ENCODE data around the gene TTLL3. TPM values are rescaled to one million over a fixed set of nuclear protein-coding genes. Genes with fewer than 3 reads are reported as not detected.

Gene TTLL3
- total RNA-seq, 2 donors from 2014 or later = 21.6 to 35.0 TPM

DNA sequence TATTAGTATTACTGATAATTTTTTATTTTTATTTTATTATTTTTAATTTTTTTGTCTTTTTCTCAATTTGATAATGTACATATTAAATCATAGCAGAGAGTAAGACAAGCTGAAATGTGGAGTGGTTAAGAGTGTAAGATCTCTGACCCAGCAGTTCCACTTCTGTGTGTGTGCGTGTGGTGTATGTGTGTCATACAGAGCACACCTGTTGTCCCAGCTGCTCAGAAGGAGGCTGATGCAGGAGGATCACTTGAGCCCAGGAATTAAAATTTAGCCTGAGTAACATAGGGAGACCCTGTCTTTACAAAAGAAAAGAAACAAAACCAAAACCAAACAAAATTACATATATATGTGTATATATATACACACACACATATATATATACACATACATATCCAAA lies 71.4 kb downstream of the TTLL3 start:
- Mint-ChIP-seq H3K4me1 (no peaks in the 10 kb centered on the region), H3K4me3 (no peak overlapping the region), H3K36me3 (ENCODE audit: low read depth) (no peaks in the 10 kb centered on the region), H3K27ac (no peak overlapping the region), H3K27me3 (ENCODE audit: insufficient read depth) (peaks cover 8% of the 10 kb centered on the region), H3K9me3 (no peaks in the 10 kb centered on the region)
- H3K27me3 ChIP-seq (ENCODE audit: control insufficient read depth, insufficient read depth, low read length, poor library complexity, severe bottlenecking) = no peaks in the 10 kb centered on the region
- no peaks in the 10 kb centered on the region for H3K9me3 ChIP-seq (ENCODE audit: control insufficient read depth, low read length)
- no peak for DNase-seq
- no peaks in the 10 kb centered on the region for H3K4me1 ChIP-seq (ENCODE audit: control insufficient read depth, insufficient read depth, low read length)
- no peak overlapping the region for H3K9ac ChIP-seq (ENCODE audit: extremely low read depth, low read length, poor library complexity, severe bottlenecking)
- H3K4me3 ChIP-seq (ENCODE audit: low read length) = no peak overlapping the region
- H3K27ac ChIP-seq (ENCODE audit: low read depth, low read length) = no peak overlapping the region
- 80 to 94% methylated on average over 1 of the region's 1 CpG for WGBS, 2 experiments (ENCODE audit: insufficient coverage in 1 of 2, insufficient read length in 1 of 2)
- TF ChIP-seq, protein P1, sequence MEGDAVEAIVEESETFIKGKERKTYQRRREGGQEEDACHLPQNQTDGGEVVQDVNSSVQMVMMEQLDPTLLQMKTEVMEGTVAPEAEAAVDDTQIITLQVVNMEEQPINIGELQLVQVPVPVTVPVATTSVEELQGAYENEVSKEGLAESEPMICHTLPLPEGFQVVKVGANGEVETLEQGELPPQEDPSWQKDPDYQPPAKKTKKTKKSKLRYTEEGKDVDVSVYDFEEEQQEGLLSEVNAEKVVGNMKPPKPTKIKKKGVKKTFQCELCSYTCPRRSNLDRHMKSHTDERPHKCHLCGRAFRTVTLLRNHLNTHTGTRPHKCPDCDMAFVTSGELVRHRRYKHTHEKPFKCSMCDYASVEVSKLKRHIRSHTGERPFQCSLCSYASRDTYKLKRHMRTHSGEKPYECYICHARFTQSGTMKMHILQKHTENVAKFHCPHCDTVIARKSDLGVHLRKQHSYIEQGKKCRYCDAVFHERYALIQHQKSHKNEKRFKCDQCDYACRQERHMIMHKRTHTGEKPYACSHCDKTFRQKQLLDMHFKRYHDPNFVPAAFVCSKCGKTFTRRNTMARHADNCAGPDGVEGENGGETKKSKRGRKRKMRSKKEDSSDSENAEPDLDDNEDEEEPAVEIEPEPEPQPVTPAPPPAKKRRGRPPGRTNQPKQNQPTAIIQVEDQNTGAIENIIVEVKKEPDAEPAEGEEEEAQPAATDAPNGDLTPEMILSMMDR (conservative IDR thresholded peaks at IDR 0.05) = no peak
- no peaks in the 10 kb centered on the region for H3K36me3 ChIP-seq (ENCODE audit: control insufficient read depth, insufficient read depth, low read length)

DNA sequence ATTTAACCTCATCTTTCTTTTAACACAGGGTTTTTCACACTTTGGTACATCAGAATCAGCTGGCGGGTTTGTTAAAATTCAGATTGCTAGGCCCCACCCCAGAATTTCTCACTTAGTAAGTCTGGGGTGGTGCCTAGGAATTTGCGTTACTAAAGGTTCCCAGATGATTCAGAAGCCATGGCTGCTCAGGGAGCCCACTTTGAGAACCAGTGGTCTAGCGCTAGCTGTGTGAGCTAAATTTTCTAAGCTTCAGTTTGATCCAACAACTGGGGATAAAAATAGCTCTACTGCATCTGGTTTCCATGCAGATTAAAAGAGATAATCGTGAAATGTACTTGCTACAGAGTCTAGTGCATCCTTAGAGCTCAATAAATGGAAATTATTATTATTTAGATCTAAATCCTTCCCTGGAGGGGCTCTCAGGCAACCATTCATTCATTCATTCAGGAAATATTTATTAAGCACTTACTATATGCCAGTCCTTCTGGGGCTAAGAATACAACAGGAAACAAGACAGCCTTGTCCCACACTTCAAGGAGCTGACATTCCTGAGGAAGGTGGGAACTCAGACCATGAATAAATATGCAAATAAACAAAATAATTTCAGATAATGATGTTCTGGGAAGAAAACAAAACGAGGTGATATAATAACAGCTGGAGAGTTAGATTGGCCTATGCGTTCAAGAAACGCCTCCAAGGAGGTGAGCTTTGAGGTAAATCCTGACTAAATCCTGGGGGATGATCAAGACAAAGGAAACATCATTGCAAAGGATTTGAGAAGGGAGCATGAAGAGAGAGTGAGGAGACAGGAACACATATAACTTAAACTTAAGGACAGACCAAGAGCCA lies 73.9 kb downstream of the TTLL3 start:
- TF ChIP-seq, protein P1 (conservative IDR thresholded peaks at IDR 0.05) = no peak
- no peak overlapping the region for H3K9ac ChIP-seq (ENCODE audit: extremely low read depth, low read length, poor library complexity, severe bottlenecking)
- Mint-ChIP-seq H3K36me3 (ENCODE audit: low read depth) (no peaks in the 10 kb centered on the region), H3K4me1 (no peaks in the 10 kb centered on the region), H3K27me3 (ENCODE audit: insufficient read depth) (peaks cover 1% of the 10 kb centered on the region), H3K4me3 (no peak overlapping the region), H3K27ac (no peak overlapping the region), H3K9me3 (no peaks in the 10 kb centered on the region)
- 86 to 88% methylated on average over 6 to 7 of the region's 7 CpGs for WGBS, 2 experiments (ENCODE audit: insufficient coverage in 1 of 2, insufficient read length in 1 of 2)
- no peak for DNase-seq
- H3K4me1 ChIP-seq (ENCODE audit: control insufficient read depth, insufficient read depth, low read length) = no peaks in the 10 kb centered on the region
- no peak overlapping the region for H3K27ac ChIP-seq (ENCODE audit: low read depth, low read length)
- no peak overlapping the region for H3K4me3 ChIP-seq (ENCODE audit: low read length)
- H3K36me3 ChIP-seq (ENCODE audit: control insufficient read depth, insufficient read depth, low read length) = no peaks in the 10 kb centered on the region
- peaks cover 7% of the 10 kb centered on the region for H3K27me3 ChIP-seq (ENCODE audit: control insufficient read depth, insufficient read depth, low read length, poor library complexity, severe bottlenecking)
- no peaks in the 10 kb centered on the region for H3K9me3 ChIP-seq (ENCODE audit: control insufficient read depth, low read length)

DNA sequence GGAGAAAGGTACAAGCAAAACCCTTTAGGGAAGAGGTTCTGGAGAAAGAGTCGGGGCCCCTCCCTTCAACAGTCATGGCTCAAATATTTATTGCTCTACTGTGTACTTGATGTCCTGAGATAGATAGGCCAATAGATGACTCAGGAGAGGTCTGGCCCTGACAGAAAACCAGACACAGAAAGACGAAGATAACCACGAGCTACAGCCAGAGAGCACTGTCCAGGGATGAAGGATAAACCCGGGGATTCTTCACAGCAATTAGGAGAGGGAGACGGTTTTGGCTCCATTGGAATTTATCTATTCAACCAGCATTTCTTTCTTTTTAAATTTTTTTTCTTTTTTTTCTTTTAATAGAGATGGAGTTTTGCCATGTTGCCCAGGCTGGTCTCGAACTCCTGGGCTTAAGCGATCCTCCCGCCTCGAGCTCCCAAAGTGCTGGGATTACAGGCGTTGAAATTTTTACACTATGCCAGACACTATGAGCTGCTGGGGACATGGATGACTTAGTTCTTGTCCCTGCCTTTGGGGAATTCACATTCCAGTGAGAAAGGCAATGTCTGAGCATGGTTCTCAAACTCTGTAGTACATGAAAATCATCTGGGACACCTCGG lies 74.6 kb downstream of the TTLL3 start:
- WGBS, 2 experiments (ENCODE audit: insufficient coverage in 1 of 2, insufficient read length in 1 of 2) = 90 to 96% methylated on average over 10 to 11 of the region's 11 CpGs
- Histone ChIP-seq H3K27ac (ENCODE audit: low read depth, low read length) (no peak overlapping the region), H3K4me3 (ENCODE audit: low read length) (no peak overlapping the region), H3K9me3 (ENCODE audit: control insufficient read depth, low read length) (no peaks in the 10 kb centered on the region), H3K9ac (ENCODE audit: extremely low read depth, low read length, poor library complexity, severe bottlenecking) (no peak overlapping the region), H3K36me3 (ENCODE audit: control insufficient read depth, insufficient read depth, low read length) (no peaks in the 10 kb centered on the region), H3K27me3 (ENCODE audit: control insufficient read depth, insufficient read depth, low read length, poor library complexity, severe bottlenecking) (peaks cover 7% of the 10 kb centered on the region), H3K4me1 (ENCODE audit: control insufficient read depth, insufficient read depth, low read length) (no peaks in the 10 kb centered on the region)
- no peak overlapping the region for H3K4me3 Mint-ChIP-seq
- TF ChIP-seq, protein P1 (conservative IDR thresholded peaks at IDR 0.05) = no peak
- no peak for DNase-seq
- H3K9me3 Mint-ChIP-seq = no peaks in the 10 kb centered on the region
- H3K27ac Mint-ChIP-seq = peak overlapping the region; percentile 41
- no peaks in the 10 kb centered on the region for H3K4me1 Mint-ChIP-seq
- H3K36me3 Mint-ChIP-seq (ENCODE audit: low read depth) = no peaks in the 10 kb centered on the region
- H3K27me3 Mint-ChIP-seq (ENCODE audit: insufficient read depth) = no peaks in the 10 kb centered on the region

Other genes with a start within 250 kb of the TTLL3 start
- 10 to 100 TPM; 41.8 to 47.9 TPM for gene MTMR14, start 160.8 kb upstream of the TTLL3 start, total RNA-seq
- under 1 TPM; 0.15 to 0.62 TPM for gene CPNE9, start 106.4 kb upstream of the TTLL3 start, total RNA-seq
- gene BRPF1, start 78.5 kb upstream of the TTLL3 start, total RNA-seq = 10 to 100 TPM; 22.7 to 28.5 TPM
- gene OGG1, start 60.3 kb upstream of the TTLL3 start, total RNA-seq = 10 to 100 TPM; 28.6 to 34.0 TPM
- gene CAMK1, start 40.3 kb upstream of the TTLL3 start, total RNA-seq = 10 to 100 TPM; 10.1 to 13.3 TPM
- gene TADA3, start 17.8 kb upstream of the TTLL3 start, total RNA-seq = 10 to 100 TPM; 52.4 to 62.0 TPM
- 100 to 1,000 TPM; 150 to 153 TPM for gene ARPC4, start 17.2 kb upstream of the TTLL3 start, total RNA-seq
- 10 to 100 TPM; 56.9 to 67.1 TPM for gene RPUSD3, start 33.7 kb downstream of the TTLL3 start, total RNA-seq
- not detected for gene CIDEC, start 70.0 kb downstream of the TTLL3 start, total RNA-seq
- gene JAGN1, start 80.3 kb downstream of the TTLL3 start, total RNA-seq = 10 to 100 TPM; 21.9 to 29.1 TPM
- 1 to 10 TPM; 1.2 to 1.6 TPM for gene IL17RE, start 92.6 kb downstream of the TTLL3 start, total RNA-seq
- 10 to 100 TPM; 15.7 to 19.0 TPM for gene IL17RC, start 106.8 kb downstream of the TTLL3 start, total RNA-seq
- 10 to 100 TPM; 35.7 to 43.2 TPM for gene CRELD1, start 123.6 kb downstream of the TTLL3 start, total RNA-seq
- gene PRRT3, start 142.1 kb downstream of the TTLL3 start, total RNA-seq = 10 to 100 TPM in 1 of 2 donors, 1 to 10 TPM in 1; 7.4 to 11.3 TPM
- 10 to 100 TPM; 35.6 to 45.3 TPM for gene EMC3, start 176.6 kb downstream of the TTLL3 start, total RNA-seq
- gene FANCD2, start 216.2 kb downstream of the TTLL3 start, total RNA-seq = 10 to 100 TPM; 56.0 to 79.9 TPM

Data from endodermal cell (in vitro differentiated cells).